Measurements from ENCODE around the gene ABTB2.
A peak's percentile ranks its signal among the peaks of the same experiment; 100 is the strongest.

- TF ChIP-seq POLR2A (IDR thresholded peaks at IDR 0.05) (no peak), CTCF (IDR thresholded peaks at IDR 0.05) (no peak), POLR2AphosphoS5 (IDR thresholded peaks at IDR 0.05) (peak in 2 of 4 donors; percentile 22 to 48)
These were observed 165.1 kb downstream of the ABTB2 start for GRCh38 chr11:34192481-34193401.
